IPS-15b (cell line): ENCODE data around the gene PDE8A.

ENCODE experiments used
- H3K27me3 ChIP-seq: one replicate; pipeline ENCODE4 v1.6.1; 2013; ENCODE audit warnings: low read length; ENCODE audit not compliant: control insufficient read depth, insufficient read depth
- H3K36me3 ChIP-seq: one replicate; pipeline ENCODE4 v1.6.1; 2013; ENCODE audit warnings: low read length; ENCODE audit not compliant: control insufficient read depth, insufficient read depth
- H3K4me1 ChIP-seq: one replicate; pipeline ENCODE4 v1.6.1; 2013; ENCODE audit warnings: mild to moderate bottlenecking, low read length; ENCODE audit not compliant: control insufficient read depth, insufficient read depth
- H3K4me3 ChIP-seq: one replicate; pipeline ENCODE4 v1.5.1; 2013; ENCODE audit warnings: low read depth, low read length
- H3K9ac ChIP-seq: one replicate; pipeline ENCODE4 v1.6.1; 2013; ENCODE audit warnings: low read depth, mild to moderate bottlenecking, low read length
- H3K9me3 ChIP-seq: one replicate; pipeline ENCODE4 v1.6.1; 2013; ENCODE audit warnings: mild to moderate bottlenecking, low read length; ENCODE audit not compliant: control insufficient read depth, insufficient read depth

Gene PDE8A

DNA sequence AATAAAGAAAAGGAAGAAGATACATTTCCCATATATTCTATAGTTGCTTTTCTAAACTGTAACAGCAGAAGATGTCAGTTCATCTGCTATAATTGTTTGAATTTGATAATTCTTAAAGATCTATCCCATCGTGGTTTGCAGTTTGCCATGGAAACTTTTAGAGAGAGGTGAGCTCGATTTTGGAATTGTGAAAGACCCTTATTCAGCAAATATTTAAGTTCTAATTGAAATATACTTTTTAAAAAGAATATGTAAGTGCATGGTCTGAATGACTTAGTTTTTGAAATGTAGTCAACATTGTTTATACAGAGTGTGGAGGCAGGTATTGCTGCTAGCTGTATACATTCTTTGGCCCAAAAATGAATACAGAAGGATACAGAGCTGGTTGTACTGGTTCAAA, 127.7 kb downstream of the PDE8A start:
- no peaks in the 10 kb centered on the region for H3K9me3 ChIP-seq
- H3K4me3 ChIP-seq, result no peak overlapping the region
- H3K9ac ChIP-seq, result no peak overlapping the region
- H3K27me3 ChIP-seq, result no peaks in the 10 kb centered on the region
- H3K4me1 ChIP-seq, result no peaks in the 10 kb centered on the region
- H3K36me3 ChIP-seq, result no peaks in the 10 kb centered on the region

DNA sequence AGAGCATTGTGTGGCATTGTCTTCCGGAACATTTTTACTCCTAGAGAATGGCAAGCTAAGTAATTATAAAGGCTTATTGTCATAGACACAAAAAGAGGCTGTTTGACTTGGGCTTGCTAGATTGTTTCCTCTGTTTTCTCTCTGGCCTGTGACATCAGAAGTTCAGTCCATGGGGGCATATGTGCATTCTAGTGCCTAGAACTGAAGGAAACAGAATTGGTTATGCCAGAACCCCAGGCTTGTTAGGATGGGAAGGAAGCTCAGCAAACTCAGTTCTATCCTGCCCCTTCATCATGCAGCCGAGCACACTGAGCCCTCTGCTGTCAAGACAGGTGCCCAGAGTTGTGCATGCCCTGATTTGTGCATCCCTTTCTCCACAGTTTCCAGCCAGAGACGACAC, 131.3 kb downstream of the PDE8A start:
- Histone ChIP-seq H3K4me1 (no peaks in the 10 kb centered on the region), H3K9me3 (no peaks in the 10 kb centered on the region), H3K4me3 (no peak overlapping the region), H3K9ac (no peak overlapping the region), H3K36me3 (no peaks in the 10 kb centered on the region), H3K27me3 (no peaks in the 10 kb centered on the region)

DNA sequence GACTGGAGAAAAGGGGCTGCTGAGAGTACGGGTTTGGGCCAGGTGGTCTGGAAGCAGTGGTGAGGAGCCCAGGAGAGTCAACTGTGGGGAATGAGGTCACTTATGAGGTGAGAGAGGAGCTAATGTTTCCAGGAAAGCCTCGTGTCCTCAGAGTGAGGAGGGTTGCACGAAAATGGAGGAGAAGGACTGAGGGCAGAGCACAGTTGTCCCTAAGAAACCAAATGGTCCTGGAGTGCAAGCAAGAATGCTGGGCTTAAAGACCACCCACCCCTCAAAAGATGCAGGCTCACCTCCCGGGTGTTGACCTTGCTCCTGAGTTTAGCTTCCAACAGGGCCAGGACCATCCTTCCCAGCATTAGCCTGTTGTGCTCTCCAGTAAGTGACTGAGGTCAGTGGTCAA, 133.2 kb downstream of the PDE8A start:
- H3K36me3 ChIP-seq, result no peaks in the 10 kb centered on the region
- no peaks in the 10 kb centered on the region for H3K9me3 ChIP-seq
- no peaks in the 10 kb centered on the region for H3K27me3 ChIP-seq
- H3K4me1 ChIP-seq, result no peaks in the 10 kb centered on the region
- no peak overlapping the region for H3K9ac ChIP-seq
- H3K4me3 ChIP-seq, result no peak overlapping the region

DNA sequence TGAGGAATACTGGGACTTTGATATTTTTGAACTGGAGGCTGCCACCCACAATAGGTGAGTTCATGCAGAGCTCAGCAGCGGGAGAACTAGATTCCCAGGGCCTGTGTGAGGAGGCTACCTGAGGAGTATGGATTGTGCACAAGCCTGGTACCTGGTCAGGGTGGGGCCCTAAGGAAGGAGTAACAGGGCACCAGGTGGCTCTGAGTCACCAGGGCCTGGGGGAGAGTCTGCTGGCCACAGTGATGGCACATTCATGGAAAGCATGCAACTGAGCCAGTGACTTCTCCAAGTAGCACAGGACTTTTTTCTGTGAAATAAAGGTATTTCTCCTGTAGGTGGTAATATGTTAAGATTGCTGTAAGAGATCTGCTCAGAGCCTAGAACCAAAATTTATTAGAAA, 134.4 kb downstream of the PDE8A start:
- no peaks in the 10 kb centered on the region for H3K36me3 ChIP-seq

DNA sequence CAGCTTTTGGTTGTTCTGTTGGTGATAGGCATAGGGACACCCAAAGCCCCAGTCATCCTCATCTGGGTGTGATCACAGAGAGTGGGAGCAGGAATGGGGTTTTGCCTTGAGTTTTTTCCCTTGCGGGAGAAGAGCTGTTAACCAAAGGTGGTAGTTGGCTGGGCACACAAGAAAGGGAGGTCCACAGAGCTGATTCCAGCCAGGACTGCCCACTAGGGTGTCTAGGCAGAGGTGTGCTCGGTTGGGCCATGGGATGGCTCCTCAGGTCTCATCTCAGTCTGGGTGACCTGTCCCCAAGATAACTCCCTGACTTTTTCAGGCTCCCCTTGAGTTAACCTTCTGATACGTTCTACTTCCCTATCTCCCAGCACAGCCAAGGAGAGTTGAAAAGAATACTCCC, 134.8 kb downstream of the PDE8A start:
- H3K4me3 ChIP-seq, result no peak overlapping the region
- H3K9me3 ChIP-seq, result no peaks in the 10 kb centered on the region
- H3K36me3 ChIP-seq, result peaks cover under 1% of the 10 kb centered on the region
- H3K27me3 ChIP-seq, result no peaks in the 10 kb centered on the region
- H3K4me1 ChIP-seq, result no peaks in the 10 kb centered on the region
- H3K9ac ChIP-seq, result no peak overlapping the region

More for the DNA sequence above, 134.4 kb downstream of the PDE8A start:
- H3K27me3 ChIP-seq, result no peaks in the 10 kb centered on the region
- no peak overlapping the region for H3K4me3 ChIP-seq
- H3K9me3 ChIP-seq, result no peaks in the 10 kb centered on the region
- H3K9ac ChIP-seq, result no peak overlapping the region
- H3K4me1 ChIP-seq, result no peaks in the 10 kb centered on the region

DNA sequence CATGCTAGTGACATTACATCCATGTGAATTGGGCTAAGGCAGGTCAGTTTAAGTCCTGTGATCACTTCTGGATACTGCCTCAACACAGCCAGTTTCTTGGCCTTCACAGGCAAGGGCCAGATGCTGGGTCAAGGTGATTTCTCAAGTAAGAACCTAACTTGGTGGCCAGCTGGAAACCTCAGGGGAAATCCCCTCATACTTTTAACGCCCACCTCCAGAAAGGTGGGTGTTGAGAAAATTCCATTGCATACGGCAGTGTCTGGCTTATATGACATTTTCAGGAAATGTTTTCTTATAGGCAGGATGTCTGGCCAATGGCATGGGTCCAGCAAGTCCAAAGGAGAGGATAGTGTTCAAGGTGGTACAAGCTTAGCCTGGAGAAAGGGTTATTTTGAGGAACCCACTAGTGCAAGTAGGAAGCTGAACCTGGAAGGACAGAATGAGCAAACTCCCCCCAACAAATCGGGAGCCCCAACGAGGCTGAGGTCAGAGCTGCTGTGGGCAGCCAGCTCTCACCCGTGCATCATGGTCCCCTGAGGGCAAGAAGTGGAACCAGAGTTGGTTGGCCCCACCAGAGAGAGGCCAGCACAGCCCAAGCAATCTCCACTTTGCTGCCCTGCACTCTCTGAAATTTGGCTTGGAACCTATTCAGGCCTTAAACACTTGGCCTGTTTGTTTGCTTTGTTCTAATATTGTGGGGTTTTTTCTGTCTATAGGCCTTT, 135.4 kb downstream of the PDE8A start:
- no peak overlapping the region for H3K9ac ChIP-seq
- H3K4me1 ChIP-seq, result no peaks in the 10 kb centered on the region
- peaks cover 2% of the 10 kb centered on the region for H3K36me3 ChIP-seq
- H3K27me3 ChIP-seq, result no peaks in the 10 kb centered on the region
- no peak overlapping the region for H3K4me3 ChIP-seq
- no peaks in the 10 kb centered on the region for H3K9me3 ChIP-seq

DNA sequence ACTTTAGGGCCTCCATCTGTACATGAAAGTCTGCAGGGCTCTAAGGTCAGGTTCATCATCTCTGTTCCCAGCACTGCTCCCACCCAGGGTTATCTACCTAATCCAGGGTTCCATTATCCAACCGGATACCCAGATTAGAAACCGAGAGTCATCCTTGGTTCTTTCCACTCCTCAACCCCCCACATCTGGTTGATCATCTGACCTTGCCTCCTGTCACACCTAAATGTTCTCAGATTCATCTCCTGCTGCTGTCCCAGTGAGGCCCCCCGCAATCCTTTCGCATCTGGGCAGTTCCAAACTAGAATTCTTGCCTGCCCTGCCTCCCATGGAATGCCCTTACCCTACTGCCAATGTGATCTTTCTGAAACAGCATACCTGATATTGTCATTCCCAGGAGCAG, 136.5 kb downstream of the PDE8A start:
- no peaks in the 10 kb centered on the region for H3K4me1 ChIP-seq
- H3K9me3 ChIP-seq, result no peaks in the 10 kb centered on the region
- H3K27me3 ChIP-seq, result no peaks in the 10 kb centered on the region
- H3K36me3 ChIP-seq, result peaks cover 2% of the 10 kb centered on the region
- H3K9ac ChIP-seq, result no peak overlapping the region
- H3K4me3 ChIP-seq, result no peak overlapping the region

DNA sequence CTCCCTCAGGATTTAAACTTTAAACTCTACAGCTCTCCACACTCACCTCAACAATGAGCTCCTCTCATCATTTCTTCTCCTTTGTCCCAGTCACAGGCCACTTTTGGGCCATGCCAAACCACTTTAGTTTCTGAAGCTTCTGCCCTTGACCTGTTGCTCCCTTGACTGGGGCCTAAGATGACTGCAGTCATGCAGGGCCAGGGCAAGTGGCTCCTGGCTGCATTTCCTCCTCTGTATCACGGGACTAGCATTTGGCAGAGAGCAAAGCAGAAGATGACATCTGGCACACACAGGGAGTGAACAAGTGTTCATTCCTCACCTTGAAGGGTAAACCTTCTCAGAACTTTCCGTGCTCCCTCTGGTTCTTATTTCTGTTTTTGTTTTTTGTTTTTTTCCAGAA, 136.9 kb downstream of the PDE8A start:
- Histone ChIP-seq H3K9me3 (no peaks in the 10 kb centered on the region), H3K4me3 (no peak overlapping the region), H3K9ac (no peak overlapping the region), H3K27me3 (no peaks in the 10 kb centered on the region), H3K36me3 (peaks cover 2% of the 10 kb centered on the region), H3K4me1 (no peaks in the 10 kb centered on the region)

DNA sequence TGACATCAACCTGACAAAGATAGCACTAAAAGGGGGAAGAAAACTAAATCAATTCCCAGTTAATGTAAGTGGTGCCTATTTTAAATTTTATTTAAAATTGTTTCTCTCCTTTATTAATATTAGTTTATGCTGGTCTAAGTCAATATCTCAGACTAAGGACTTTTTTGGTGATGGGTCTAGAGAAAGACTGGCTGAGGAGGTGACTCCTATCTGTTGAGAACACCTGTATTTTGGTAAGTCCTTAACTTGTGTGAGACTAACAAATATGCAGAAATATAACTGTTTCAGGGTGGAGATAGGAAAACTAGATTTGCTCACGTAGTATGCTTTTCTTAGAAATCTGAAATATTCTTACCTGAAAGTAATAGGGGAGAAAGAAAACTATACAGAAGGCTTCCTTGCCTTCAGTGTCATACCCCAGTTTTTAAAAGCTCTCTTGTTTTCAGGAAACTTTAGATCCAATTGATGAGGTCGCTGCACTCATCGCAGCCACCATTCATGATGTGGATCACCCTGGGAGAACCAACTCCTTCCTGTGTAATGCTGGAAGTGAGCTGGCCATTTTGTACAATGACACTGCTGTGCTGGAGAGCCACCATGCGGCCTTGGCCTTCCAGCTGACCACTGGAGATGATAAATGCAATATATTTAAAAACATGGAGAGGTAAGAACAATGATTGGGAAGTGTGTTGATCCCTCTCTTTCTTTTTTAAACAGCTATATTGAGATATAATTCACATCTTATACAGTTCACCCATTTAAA, 138.9 kb downstream of the PDE8A start:
- Histone ChIP-seq H3K4me3 (no peak overlapping the region), H3K27me3 (no peaks in the 10 kb centered on the region), H3K36me3 (peaks cover 2% of the 10 kb centered on the region), H3K4me1 (no peaks in the 10 kb centered on the region), H3K9me3 (no peaks in the 10 kb centered on the region), H3K9ac (no peak overlapping the region)

DNA sequence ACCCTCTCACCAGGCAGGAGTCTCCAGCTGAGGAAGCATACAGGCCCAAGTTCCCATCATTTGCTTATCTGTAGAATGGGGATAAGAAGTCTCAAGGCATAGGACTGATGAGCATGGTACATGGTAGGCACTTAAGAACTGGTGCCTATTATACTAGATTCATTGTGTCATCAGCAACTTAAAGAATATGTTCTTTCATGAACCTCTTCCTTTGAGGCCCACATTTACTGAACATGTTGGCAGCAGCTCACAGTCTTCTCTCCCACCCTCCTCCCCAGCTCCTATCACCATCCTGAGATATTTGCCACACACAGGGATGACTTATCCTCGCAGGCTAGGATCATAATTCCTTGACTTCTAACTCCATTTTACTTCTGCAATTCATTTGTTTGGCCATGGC, 142.5 kb downstream of the PDE8A start:
- no peak overlapping the region for H3K4me3 ChIP-seq
- no peaks in the 10 kb centered on the region for H3K4me1 ChIP-seq
- no peaks in the 10 kb centered on the region for H3K27me3 ChIP-seq
- H3K36me3 ChIP-seq, result peaks cover 2% of the 10 kb centered on the region
- H3K9me3 ChIP-seq, result no peaks in the 10 kb centered on the region
- no peak overlapping the region for H3K9ac ChIP-seq

DNA sequence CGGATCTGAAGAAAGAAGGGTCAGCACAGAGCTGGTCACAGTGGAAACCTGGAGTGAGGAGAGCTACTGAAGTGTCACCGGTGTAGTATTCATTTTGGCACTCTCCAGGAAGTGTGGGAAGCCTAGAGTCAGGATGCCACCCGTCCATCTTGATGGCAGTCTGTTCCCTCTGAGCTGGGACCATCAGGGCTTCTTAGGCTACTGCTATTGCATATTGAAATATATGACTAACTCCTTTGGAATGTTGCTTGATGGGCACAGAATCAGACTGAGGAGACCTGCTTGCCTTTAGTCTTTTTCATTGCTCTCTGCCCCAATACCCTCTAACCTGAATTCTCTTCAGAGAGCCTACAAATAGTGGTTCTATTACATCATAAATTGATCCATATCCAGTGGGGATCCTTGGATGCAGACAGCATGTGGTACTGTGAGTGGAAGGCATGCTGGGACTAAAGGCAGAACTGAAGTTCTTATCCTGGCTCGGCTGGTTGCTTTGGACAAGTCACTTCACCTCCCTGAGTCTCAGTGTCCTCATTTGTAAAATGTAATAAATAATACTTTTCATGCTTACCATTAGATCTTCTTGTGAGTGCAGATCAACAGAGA, 143.5 kb downstream of the PDE8A start:
- Histone ChIP-seq H3K4me1 (no peaks in the 10 kb centered on the region), H3K27me3 (no peaks in the 10 kb centered on the region), H3K4me3 (no peak overlapping the region), H3K9me3 (no peaks in the 10 kb centered on the region), H3K9ac (no peak overlapping the region), H3K36me3 (peaks cover 2% of the 10 kb centered on the region)

DNA sequence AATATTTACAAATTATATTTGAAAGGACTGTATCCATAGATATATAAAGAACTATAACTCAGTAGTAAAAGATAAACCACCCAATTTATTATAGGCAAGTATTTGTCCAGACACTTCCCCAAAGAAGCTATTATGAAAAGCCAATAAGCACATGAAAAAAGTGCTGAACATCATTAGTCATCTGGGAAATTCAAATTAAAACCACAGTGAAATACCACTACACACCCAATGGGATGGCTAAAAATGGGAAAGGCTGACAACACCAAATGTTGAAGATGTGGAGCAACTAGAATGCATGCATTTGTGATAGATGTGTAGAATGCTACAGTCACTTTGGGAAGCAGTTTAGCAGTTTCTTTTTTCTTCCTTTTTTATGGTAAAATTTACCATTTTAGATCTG, 147.0 kb downstream of the PDE8A start:
- no peaks in the 10 kb centered on the region for H3K36me3 ChIP-seq
- H3K27me3 ChIP-seq, result no peaks in the 10 kb centered on the region
- no peaks in the 10 kb centered on the region for H3K9me3 ChIP-seq
- no peaks in the 10 kb centered on the region for H3K4me1 ChIP-seq
- no peak overlapping the region for H3K9ac ChIP-seq
- no peak overlapping the region for H3K4me3 ChIP-seq
